MCF 10A (cell line): ENCODE results near the gene KIF21A. TPM values are rescaled to one million over a fixed set of nuclear protein-coding genes. Genes with fewer than 3 reads are reported as not detected.
A peak's percentile ranks its signal among the peaks of the same experiment; 100 is the strongest.

Source experiments
- BruUV-seq: library from RNA; stranded (reverse); fragments of 400-500 nt; replicated peaks from 2 replicates; lab custom pipeline; 2021; lab: Mats Ljungman, UMichigan
- CTCF ChIA-PET: fragments of 300-600 bp; sonication (Branson Sonifier 250); formaldehyde crosslinking; extraction: SDS; loops from one replicate; lab custom pipeline; 2021; ENCODE audit warnings: antibody characterized with exemption, inconsistent platforms; lab: Yijun Ruan, JAX
- POLR2A ChIA-PET: fragments of 300-600, 350-650 bp; sonication (Branson Sonifier 250); formaldehyde crosslinking; extraction: SDS; loops from one replicate; lab custom pipeline; 2020; ENCODE audit warnings: antibody characterized with exemption, inconsistent platforms; lab: Yijun Ruan, JAX
- DNase-seq: peaks from one replicate; pipeline ENCODE4 v3.0.0-alpha.2; 2018; ENCODE audit not compliant: unreplicated experiment
- H3K27ac Mint-ChIP-seq: one replicate; pipeline ENCODE4 v1.8.0; 2022; ENCODE audit warnings: mild to moderate bottlenecking, low read depth, mixed read lengths; ENCODE audit not compliant: unreplicated experiment
- H3K27me3 Mint-ChIP-seq: one replicate; pipeline ENCODE4 v1.8.0; 2022; ENCODE audit warnings: mixed read lengths; ENCODE audit not compliant: insufficient read depth, unreplicated experiment
- H3K36me3 Mint-ChIP-seq: one replicate; pipeline ENCODE4 v1.8.0; 2022; ENCODE audit warnings: mild to moderate bottlenecking, moderate library complexity, mixed read lengths; ENCODE audit not compliant: insufficient read depth, unreplicated experiment
- H3K4me1 Mint-ChIP-seq: one replicate; pipeline ENCODE4 v1.8.0; 2022; ENCODE audit warnings: mixed read lengths; ENCODE audit not compliant: insufficient read depth, unreplicated experiment
- H3K4me3 Mint-ChIP-seq: one replicate; pipeline ENCODE4 v1.8.0; 2022; ENCODE audit warnings: mild to moderate bottlenecking, moderate library complexity, mixed read lengths; ENCODE audit not compliant: unreplicated experiment
- H3K9me3 Mint-ChIP-seq: one replicate; pipeline ENCODE4 v1.8.0; 2022; ENCODE audit warnings: mixed read lengths; ENCODE audit not compliant: unreplicated experiment
- CTCF ChIP-seq: fragments of 200-600 bp; IDR thresholded peaks from one replicate; pipeline ENCODE4 v1.8.0; 2022; ENCODE audit warnings: antibody characterized with exemption, mild to moderate bottlenecking; ENCODE audit not compliant: unreplicated experiment
- intact Hi-C: fragments of 100-400 bp; cut with micrococcal nuclease; formaldehyde crosslinking; loops from 2 replicates; pipeline ENCODE4 v1.14.1; 2022
- total RNA-seq: library from RNA; stranded (reverse); gene quantifications from 2 replicates; pipeline ENCODE4 v1.2.3, GENCODE V29; 2022

The KIF21A gene
- total RNA-seq, 1 experiment from 2014 or later: 53.8 TPM

- Mint-ChIP-seq H3K4me1 (peaks cover 17% of the 10 kb centered on the region), H3K4me3 (peak overlapping the region; percentile 82), H3K36me3 (no peaks in the 10 kb centered on the region), H3K27me3 (no peaks in the 10 kb centered on the region), H3K9me3 (no peaks in the 10 kb centered on the region), H3K27ac (peak overlapping the region; percentile 78)
- DNase-seq: no peak
- TF ChIP-seq CTCF: no peak
- no TSS peak for BruUV-seq
- ChIA-PET CTCF (interaction anchor here (1.5 kb wide), 1 partner anchor 178 kb away, joined by 4 read pairs; the partner anchor contains the start of gene ABCD2), POLR2A (interaction anchor here (0.7 to 4.1 kb wide), 13 partner anchors 9 to 135 kb away, joined by 3 to 46 read pairs (median 3); no protein-coding TSS in a partner anchor)
- intact Hi-C loops: loop anchor here (5.0 kb wide), 3 partner anchors 51 to 176 kb away; partner anchors contain the start of gene ABCD2
Observed at GRCh38 chr12:39441189-39441962, 1.5 kb downstream of the KIF21A start.

GRCh38 chr12:39440781-39441180 is 2.1 kb downstream of the KIF21A start:
- no TSS peak for BruUV-seq
- Mint-ChIP-seq H3K27ac (peak overlapping the region; percentile 6), H3K36me3 (no peaks in the 10 kb centered on the region), H3K4me1 (peaks cover 17% of the 10 kb centered on the region), H3K9me3 (no peaks in the 10 kb centered on the region), H3K4me3 (peak overlapping the region; percentile 82), H3K27me3 (no peaks in the 10 kb centered on the region)
- intact Hi-C loops: loop anchor here (5.0 kb wide), 3 partner anchors 52 to 177 kb away; partner anchors contain the start of gene ABCD2
- ChIA-PET POLR2A (interaction anchor here (1.1 to 3.4 kb wide), 3 partner anchors 11 to 62 kb away, joined by 3 to 16 read pairs (median 3); no protein-coding TSS in a partner anchor), CTCF (interaction anchor here (0.6 to 1.3 kb wide), 4 partner anchors 10 to 252 kb away, joined by 3 to 5 read pairs (median 3); partner anchors contain the start of gene ABCD2)
- no peak for TF ChIP-seq CTCF
- no peak for DNase-seq

- CTCF ChIA-PET: interaction anchor here (0.6 to 1.3 kb wide), 5 partner anchors 10 to 253 kb away, joined by 3 to 5 read pairs (median 3); partner anchors contain the start of gene ABCD2
- DNase-seq: no peak
- H3K4me3 Mint-ChIP-seq: no peak overlapping the region
- H3K27ac Mint-ChIP-seq: no peak overlapping the region
- intact Hi-C loops: loop anchor here (5.0 kb wide), 3 partner anchors 52 to 177 kb away; partner anchors contain the start of gene ABCD2
- H3K9me3 Mint-ChIP-seq: no peaks in the 10 kb centered on the region
- no peaks in the 10 kb centered on the region for H3K36me3 Mint-ChIP-seq
- BruUV-seq: no TSS peak
- peaks cover 17% of the 10 kb centered on the region for H3K4me1 Mint-ChIP-seq
- H3K27me3 Mint-ChIP-seq: no peaks in the 10 kb centered on the region
- no peak for TF ChIP-seq CTCF
- POLR2A ChIA-PET: interaction anchor here (1.1 to 3.4 kb wide), 3 partner anchors 10 to 62 kb away, joined by 3 to 16 read pairs (median 3); no protein-coding TSS in a partner anchor
Observed at GRCh38 chr12:39440101-39440500, 2.8 kb downstream of the KIF21A start.

- no peak for TF ChIP-seq CTCF
- Mint-ChIP-seq H3K4me3 (no peak overlapping the region), H3K27ac (no peak overlapping the region), H3K27me3 (no peaks in the 10 kb centered on the region), H3K9me3 (no peaks in the 10 kb centered on the region), H3K4me1 (peaks cover 6% of the 10 kb centered on the region), H3K36me3 (no peaks in the 10 kb centered on the region)
- intact Hi-C loops: no loop called here
- POLR2A ChIA-PET: no interaction called here
- BruUV-seq: no TSS peak
- DNase-seq: no peak
- CTCF ChIA-PET: no interaction called here
Observed at GRCh38 chr12:39435531-39435930, 7.4 kb downstream of the KIF21A start.
